Measurements from ENCODE around the gene ADAM12. TPM values are rescaled to one million over a fixed set of nuclear protein-coding genes. Genes with fewer than 3 reads are reported as not detected.

The ADAM12 gene
- total RNA-seq, 1 experiment from 2014 or later, result not detected

- Histone ChIP-seq H3K9me3 (ENCODE audit: control insufficient read depth in 1 of 2, insufficient read depth in 1 of 2, low read depth in 1 of 2, low read length in 2 of 2) (no peaks in the 10 kb centered on the region), H3K9me2 (ENCODE audit: insufficient read depth) (peaks cover 4% of the 10 kb centered on the region; the same call in 1 of the 2 replicates), H3K4me1 (ENCODE audit: control insufficient read depth in 1 of 2, insufficient read depth in 2 of 2, low read length in 2 of 2) (peaks cover 0 to 5% of the 10 kb centered on the region in 2 experiments; a peak in 1 of 4 replicates), H3K27me3 (ENCODE audit: insufficient read depth, low read length) (0 out of 2 replicates have a peak, but pooled peaks cover 7% of the 10 kb centered on the region), H2AFZ (ENCODE audit: low read depth, low read length, poor library complexity, severe bottlenecking) (no peak overlapping the region), H4K20me1 (ENCODE audit: insufficient read depth) (no peaks in the 10 kb centered on the region), H3K4me3 (replicated peaks in 1 of 2; ENCODE audit: low read depth in 1 of 2, low read length in 2 of 2) (no peak overlapping the region), H3K36me3 (ENCODE audit: control insufficient read depth in 1 of 2, insufficient read depth in 2 of 2, low read length in 2 of 2) (no peaks in the 10 kb centered on the region), H3K4me2 (ENCODE audit: low read length) (no peak overlapping the region), H3K27ac (ENCODE audit: low read depth, low read length) (no peak overlapping the region), H3K9ac (ENCODE audit: low read length) (no peak overlapping the region), H3K79me2 (ENCODE audit: insufficient read depth, low read length) (no peaks in the 10 kb centered on the region)
- BruUV-seq (replicated peaks), result no TSS peak
- intact Hi-C loops (cut with micrococcal nuclease), result no loop called here
- ChIA-PET RAD21 (ENCODE audit: low non-redundant PET in 1 of 2, low total read pairs in 2 of 2, uncharacterized antibody in 2 of 2, unreplicated experiment in 2 of 2) (no interaction called here), POLR2A (no interaction called here), CTCF (no interaction called here)
- TF ChIP-seq EZH2 (IDR thresholded peaks at IDR 0.05), result no peak
- TF ChIP-seq ZFX (IDR thresholded peaks at IDR 0.05), result no peak
- no peak for TF ChIP-seq CEBPB (IDR thresholded peaks at IDR 0.05; ENCODE audit: low read depth)
- TF ChIP-seq TCF7L2 (IDR thresholded peaks at IDR 0.05; ENCODE audit: borderline replicate concordance, extremely low read depth, insufficient read depth, insufficient read length), result no peak
- no peak for TF ChIP-seq EGR1 (IDR thresholded peaks at IDR 0.05; ENCODE audit: low read depth)
- no peak for TF ChIP-seq RAD21 (IDR thresholded peaks at IDR 0.05; ENCODE audit: low read depth)
- no peak for TF ChIP-seq ZNF274 (IDR thresholded peaks at IDR 0.05; ENCODE audit: low read depth, low read length)
- no peak for TF ChIP-seq JUND (IDR thresholded peaks at IDR 0.05)
- TF ChIP-seq POLR2AphosphoS5 (IDR thresholded peaks at IDR 0.05; ENCODE audit: low read depth, low read length), result no peak
- no peak for TF ChIP-seq YY1 (IDR thresholded peaks at IDR 0.05; ENCODE audit: extremely low read depth, insufficient replicate concordance, low read depth, low read length)
- no peak for TF ChIP-seq FOSL1 (IDR thresholded peaks at IDR 0.05; ENCODE audit: low read depth)
- no peak for TF ChIP-seq CBX3 (IDR thresholded peaks at IDR 0.05; ENCODE audit: low read depth)
- no peak for TF ChIP-seq CTCF (IDR thresholded peaks at IDR 0.05 in 2 of 3, conservative IDR thresholded peaks at IDR 0.05 in 1 of 3; ENCODE audit: borderline replicate concordance in 1 of 3, insufficient read depth in 1 of 3, low read depth in 2 of 3, low read length in 2 of 3)
- TF ChIP-seq, protein P1, sequence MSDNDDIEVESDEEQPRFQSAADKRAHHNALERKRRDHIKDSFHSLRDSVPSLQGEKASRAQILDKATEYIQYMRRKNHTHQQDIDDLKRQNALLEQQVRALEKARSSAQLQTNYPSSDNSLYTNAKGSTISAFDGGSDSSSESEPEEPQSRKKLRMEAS (IDR thresholded peaks at IDR 0.05), result no peak
- TF ChIP-seq SIN3A (IDR thresholded peaks at IDR 0.05; ENCODE audit: low read depth), result no peak
- TF ChIP-seq ELF1 (IDR thresholded peaks at IDR 0.05; ENCODE audit: borderline replicate concordance, low read depth), result no peak
- no peak for TF ChIP-seq SRF (IDR thresholded peaks at IDR 0.05; ENCODE audit: low read depth)
- TF ChIP-seq, protein P2, sequence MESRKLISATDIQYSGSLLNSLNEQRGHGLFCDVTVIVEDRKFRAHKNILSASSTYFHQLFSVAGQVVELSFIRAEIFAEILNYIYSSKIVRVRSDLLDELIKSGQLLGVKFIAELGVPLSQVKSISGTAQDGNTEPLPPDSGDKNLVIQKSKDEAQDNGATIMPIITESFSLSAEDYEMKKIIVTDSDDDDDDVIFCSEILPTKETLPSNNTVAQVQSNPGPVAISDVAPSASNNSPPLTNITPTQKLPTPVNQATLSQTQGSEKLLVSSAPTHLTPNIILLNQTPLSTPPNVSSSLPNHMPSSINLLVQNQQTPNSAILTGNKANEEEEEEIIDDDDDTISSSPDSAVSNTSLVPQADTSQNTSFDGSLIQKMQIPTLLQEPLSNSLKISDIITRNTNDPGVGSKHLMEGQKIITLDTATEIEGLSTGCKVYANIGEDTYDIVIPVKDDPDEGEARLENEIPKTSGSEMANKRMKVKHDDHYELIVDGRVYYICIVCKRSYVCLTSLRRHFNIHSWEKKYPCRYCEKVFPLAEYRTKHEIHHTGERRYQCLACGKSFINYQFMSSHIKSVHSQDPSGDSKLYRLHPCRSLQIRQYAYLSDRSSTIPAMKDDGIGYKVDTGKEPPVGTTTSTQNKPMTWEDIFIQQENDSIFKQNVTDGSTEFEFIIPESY (IDR thresholded peaks at IDR 0.05; ENCODE audit: extremely low read depth, insufficient replicate concordance, low read length), result no peak
- ATAC-seq (no peak), DNase-seq (ENCODE audit: low read depth, low spot score) (no peak)
These were observed 271.1 kb downstream of the ADAM12 start for GRCh38 chr10:126117196-126117595.
